T-helper 22 cell (primary cell): ENCODE results near the gene CD82.
"Not testable (repeated sequence)": the region's sequence is repeated elsewhere in the genome, so short reads cannot be mapped to it uniquely, and the experiment has no call there.

ENCODE experiments used
- DNase-seq: peaks from one replicate; pipeline ENCODE4 v3.0.0-alpha.2; 2020; ENCODE audit warnings: low read depth

Gene CD82

GRCh38 chr11:44633641-44634040, 68.2 kb downstream of the CD82 start:
- no peak for DNase-seq

GRCh38 chr11:44634401-44635281, 69.2 kb downstream of the CD82 start:
- no peak for DNase-seq

- DNase-seq, result no peak
Observed at GRCh38 chr11:44637487-44637886, 72.0 kb downstream of the CD82 start.

GRCh38 chr11:44638032-44638431, 72.6 kb downstream of the CD82 start:
- DNase-seq, result no peak

- no peak for DNase-seq
Observed at GRCh38 chr11:44643217-44643616, 77.8 kb downstream of the CD82 start.

- no peak for DNase-seq
Observed at GRCh38 chr11:44645827-44646226, 80.4 kb downstream of the CD82 start.

- DNase-seq, result not testable (repeated sequence)
Observed at GRCh38 chr11:44647255-44647955, 81.9 kb downstream of the CD82 start.

- no peak for DNase-seq
Observed at GRCh38 chr11:44648109-44648508, 82.6 kb downstream of the CD82 start.

- DNase-seq, result no peak
Observed at GRCh38 chr11:44651535-44652155, 86.2 kb downstream of the CD82 start.

GRCh38 chr11:44652901-44653644, 87.6 kb downstream of the CD82 start:
- DNase-seq, result no peak

GRCh38 chr11:44654057-44654456, 88.6 kb downstream of the CD82 start:
- no peak for DNase-seq

GRCh38 chr11:44654596-44654995, 89.1 kb downstream of the CD82 start:
- DNase-seq, result no peak

- DNase-seq, result no peak
Observed at GRCh38 chr11:44657836-44658505, 92.5 kb downstream of the CD82 start.

- no peak for DNase-seq
Observed at GRCh38 chr11:44658506-44658850, 93.0 kb downstream of the CD82 start.

GRCh38 chr11:44659641-44660040, 94.2 kb downstream of the CD82 start:
- DNase-seq, result no peak

- DNase-seq, result not testable (repeated sequence)
Observed at GRCh38 chr11:44660535-44660934, 95.1 kb downstream of the CD82 start.

GRCh38 chr11:44661311-44661717, 95.9 kb downstream of the CD82 start:
- no peak for DNase-seq
